Esophagus squamous epithelium (tissue), 4 donors: ENCODE data around the gene RSF1.
A peak's percentile ranks its signal among the peaks of the same experiment; 100 is the strongest.

Experiments
- CTCF ChIP-seq, 6 experiments: fragments of 450-650 bp in 4 of 6; fragments of 200-600 bp in 2 of 6; sonication (generic) in 2 of 6; IDR thresholded peaks; one replicate each; pipeline ENCODE4 v1.5.1; 2016 to 2019; ENCODE audit warnings: antibody characterized with exemption in 6 of 6, mild to moderate bottlenecking in 4 of 6, moderate library complexity in 4 of 6
- POLR2A ChIP-seq, 4 donors: fragments of 450-650 bp; IDR thresholded peaks; one replicate each; pipeline ENCODE4 v1.6.1; 2017; ENCODE audit warnings: antibody characterized with exemption in 4 of 4, mild to moderate bottlenecking in 4 of 4, moderate library complexity in 3 of 4

GRCh38 chr11:77820565-77821348 is at the start of gene RSF1, which contains the start of gene AAMDC:
- peak in 3 of 4 donors; percentile 35 to 65 (median 39) for TF ChIP-seq POLR2A (IDR thresholded peaks at IDR 0.05)
- peak; percentile 51 to 79 (median 66) for TF ChIP-seq CTCF (IDR thresholded peaks at IDR 0.05)
